Endothelial cell of umbilical vein (primary cell): ENCODE results near the gene CD72. TPM values are rescaled to one million over a fixed set of nuclear protein-coding genes. Genes with fewer than 3 reads are reported as not detected.

Experiments used
- BruUV-seq: library from RNA; stranded (reverse); fragments of 400-500 nt; replicated peaks from 2 replicates; lab custom pipeline; 2021; lab: Mats Ljungman, UMichigan
- CTCF ChIA-PET: fragments of 300-600, 350-600 bp; sonication (Branson Sonifier 250); formaldehyde crosslinking; loops from one replicate; lab custom pipeline; 2021; ENCODE audit warnings: antibody characterized with exemption, inconsistent platforms; lab: Charles Lee
- POLR2A ChIA-PET: fragments of 300-600, 350-600 bp; sonication (Branson Sonifier 250); formaldehyde crosslinking; loops from one replicate; lab custom pipeline; 2021; ENCODE audit warnings: antibody characterized with exemption, inconsistent platforms; lab: Charles Lee
- DNase-seq: peaks from one replicate; pipeline ENCODE4 v3.0.0-alpha.2; 2011; ENCODE audit warnings: low read depth, low spot score
- FAIRE-seq: peaks from 2 replicates; lab custom pipeline; 2011; peaks lifted over from hg19 to GRCh38; lab: Jason Lieb, UNC
- H2AFZ ChIP-seq: 2 replicates; pipeline ENCODE4 v1.6.0; 2012; ENCODE audit warnings: low read depth, low read length, control low read depth, inconsistent platforms
- H3K27ac ChIP-seq: 2 replicates; pipeline ENCODE4 v1.5.1; 2011; ENCODE audit warnings: low read depth, mild to moderate bottlenecking, control low read depth, low read length, moderate library complexity; ENCODE audit not compliant: insufficient read depth
- H3K27me3 ChIP-seq, 2 experiments: 2 replicates each; pipeline versions ENCODE4 v1.6.0 to v1.6.1; 2011; ENCODE audit warnings: low read length in 2 of 2, mixed read lengths in 1 of 2; ENCODE audit not compliant: control insufficient read depth in 2 of 2, insufficient read depth in 2 of 2
- H3K36me3 ChIP-seq, 2 experiments: 2 replicates in 1 of 2; 3 replicates in 1 of 2; pipeline ENCODE4 v1.5.1; 2011; ENCODE audit warnings: low read length in 2 of 2, mild to moderate bottlenecking in 1 of 2, moderate library complexity in 1 of 2; ENCODE audit not compliant: control insufficient read depth in 2 of 2, insufficient read depth in 2 of 2; ENCODE audit errors: extremely low read depth in 1 of 2
- H3K4me1 ChIP-seq: 3 replicates; pipeline ENCODE4 v1.5.1; 2011; ENCODE audit warnings: mild to moderate bottlenecking, low read length; ENCODE audit not compliant: control insufficient read depth, insufficient read depth; ENCODE audit errors: extremely low read depth
- H3K4me2 ChIP-seq: 2 replicates; pipeline ENCODE4 v1.6.1; 2011; ENCODE audit warnings: low read length, control low read depth, mixed read lengths; ENCODE audit not compliant: insufficient read depth
- H3K4me3 ChIP-seq, 3 experiments: fragments of 200-600 bp in 1 of 3; sonication (generic), shearing (Covaris generic) in 1 of 3; replicated peaks in 1 of 3; 2 replicates each; pipeline ENCODE4 v1.5.1; 2011 to 2016; ENCODE audit warnings: control low read depth in 3 of 3, low read length in 3 of 3, mild to moderate bottlenecking in 2 of 3, inconsistent platforms in 1 of 3, low read depth in 1 of 3, moderate library complexity in 1 of 3; ENCODE audit not compliant: insufficient read depth in 1 of 3
- H3K79me2 ChIP-seq: 2 replicates; pipeline ENCODE4 v1.6.0; 2012; ENCODE audit warnings: low read length, inconsistent platforms; ENCODE audit not compliant: control insufficient read depth, insufficient read depth
- H3K9ac ChIP-seq: replicated peaks from 2 replicates; pipeline ENCODE3; 2011; ENCODE audit warnings: low read length, control low read depth; ENCODE audit not compliant: insufficient read depth; ENCODE audit errors: extremely low read depth
- H3K9me1 ChIP-seq: replicated peaks from 3 replicates; pipeline ENCODE4 v1.6.0; 2011; ENCODE audit warnings: mild to moderate bottlenecking, low read length; ENCODE audit not compliant: control insufficient read depth, insufficient read depth; ENCODE audit errors: extremely low read depth
- H3K9me3 ChIP-seq: replicated peaks from 2 replicates; pipeline ENCODE4 v1.5.1; 2012; ENCODE audit warnings: low read length, inconsistent platforms; ENCODE audit not compliant: control insufficient read depth, insufficient read depth
- H4K20me1 ChIP-seq: replicated peaks from 2 replicates; pipeline ENCODE3; 2011; ENCODE audit warnings: mild to moderate bottlenecking, low read length; ENCODE audit not compliant: control insufficient read depth, insufficient read depth; ENCODE audit errors: extremely low read depth
- EZH2 ChIP-seq: IDR thresholded peaks from 2 replicates; pipeline ENCODE4 v1.6.1; 2012; ENCODE audit warnings: borderline replicate concordance, low read depth, mild to moderate bottlenecking, moderate library complexity, low read length, inconsistent platforms; ENCODE audit not compliant: severe bottlenecking
- FOS ChIP-seq: IDR thresholded peaks from 2 replicates; pipeline ENCODE4 v1.6.1; 2011; ENCODE audit warnings: mild to moderate bottlenecking, low read length, moderate library complexity, borderline replicate concordance; ENCODE audit not compliant: insufficient read depth
- GATA2 ChIP-seq: IDR thresholded peaks from 2 replicates; pipeline ENCODE4 v1.7.0; 2011; ENCODE audit warnings: low read depth, mild to moderate bottlenecking, moderate library complexity, mixed read lengths, low read length; ENCODE audit not compliant: insufficient read length, insufficient read depth
- JUN ChIP-seq: IDR thresholded peaks from 2 replicates; pipeline ENCODE4 v1.6.1; 2011; ENCODE audit warnings: borderline replicate concordance, low read depth; ENCODE audit not compliant: insufficient read length, insufficient read depth
- MYC ChIP-seq: IDR thresholded peaks from one replicate; pipeline ENCODE4 v1.6.1; 2011; ENCODE audit warnings: mild to moderate bottlenecking, low read depth, low read length
- POLR2A ChIP-seq: IDR thresholded peaks from 2 replicates; pipeline ENCODE4 v1.6.1; 2012; ENCODE audit warnings: low read depth, mild to moderate bottlenecking, control low read depth, low read length
- POLR2AphosphoS5 ChIP-seq: IDR thresholded peaks from 2 replicates; pipeline ENCODE4 v1.6.1; 2012; ENCODE audit warnings: low read depth, mild to moderate bottlenecking, control low read depth, low read length, moderate library complexity; ENCODE audit not compliant: insufficient read depth
- dilution Hi-C: fragments of 300-500 bp; cut with MboI; formaldehyde crosslinking; loops from one replicate; pipeline ENCODE4 v1.15.0; 2019; ENCODE audit warnings: low sequenced_read_pairs; ENCODE audit not compliant: extremely low pct_ligation_motif_present
- intact Hi-C: fragments of 100-400 bp; cut with micrococcal nuclease; formaldehyde crosslinking; loops from one replicate; pipeline ENCODE4 v1.10.0; 2022
- polyA plus RNA-seq, 4 experiments: library from polyadenylated mRNA; depleted of rRNA in 3 of 4; stranded (reverse) in 3 of 4; unstranded in 1 of 4; fragments of >200 nt; gene quantifications; 2 replicates each; pipeline versions ENCODE4 v1.2.1 to v1.2.3, GENCODE V29; 2011 to 2012; ENCODE audit warnings: missing spikeins in 1 of 4
- total RNA-seq: library from RNA; stranded (reverse); gene quantifications from 2 replicates; pipeline ENCODE4 v1.2.3, GENCODE V29; 2021
- TF ChIP-seq, protein P1 (sequence below): IDR thresholded peaks from 2 replicates; pipeline ENCODE4 v1.6.1; 2011; ENCODE audit not compliant: insufficient read depth, insufficient read length
- TF ChIP-seq, protein P2 (sequence below), 2 donors: IDR thresholded peaks; 1 replicate in 1 of 2; 2 replicates in 1 of 2; pipeline ENCODE4 v1.5.1; 2011; ENCODE audit warnings: low read length in 2 of 2, mild to moderate bottlenecking in 2 of 2, moderate library complexity in 2 of 2, control low read depth in 1 of 2, inconsistent platforms in 1 of 2, low read depth in 1 of 2; ENCODE audit not compliant: insufficient read depth in 1 of 2; ENCODE audit errors: extremely low read depth in 1 of 2

CD72 gene
- total and polyA plus RNA-seq, 2 donors (not counting 3 experiments of a cell fraction or from before 2014, with no cell fraction given): 0.39 TPM; not detected in 1

DNA sequence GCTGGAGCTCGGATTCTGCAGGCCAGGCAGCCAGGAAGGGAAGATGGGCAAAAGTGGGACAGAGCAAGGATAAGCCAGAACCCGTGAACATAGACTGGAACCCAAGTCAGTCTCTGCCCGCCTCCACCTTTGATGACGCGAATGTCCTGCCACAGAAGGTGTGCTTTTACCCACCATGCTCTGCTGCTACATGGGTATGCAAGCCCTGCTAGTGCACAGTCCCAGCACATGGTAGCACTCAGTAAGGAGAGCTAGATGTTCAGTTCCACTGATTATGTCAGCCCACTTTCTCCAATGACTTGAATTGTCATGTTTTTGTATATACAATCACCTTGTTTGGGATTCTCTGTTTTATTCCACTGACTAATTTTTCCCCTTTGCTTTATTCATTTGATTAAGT is 11.4 kb upstream of the CD72 start:
- DNase-seq (no peak), FAIRE-seq (no peak)
- Histone ChIP-seq H3K9me3 (no peaks in the 10 kb centered on the region), H3K9ac (no peak overlapping the region), H3K36me3 (no peaks in the 10 kb centered on the region), H3K27ac (no peak overlapping the region), H3K4me1 (no peaks in the 10 kb centered on the region), H3K27me3 (peaks cover 0 to 5% of the 10 kb centered on the region in 2 experiments), H3K9me1 (no peaks in the 10 kb centered on the region), H3K79me2 (no peaks in the 10 kb centered on the region), H2AFZ (no peak overlapping the region), H4K20me1 (no peaks in the 10 kb centered on the region), H3K4me3 (no peak overlapping the region), H3K4me2 (no peak overlapping the region)
- dilution Hi-C loops: no loop called here
- ChIA-PET CTCF (interaction anchor here (1.5 to 4.4 kb wide), 4 partner anchors 11 to 26 kb away, joined by 3 to 36 read pairs (median 5); no protein-coding TSS in a partner anchor), POLR2A (no interaction called here)
- TF ChIP-seq MYC (no peak), POLR2AphosphoS5 (no peak), FOS (no peak), GATA2 (no peak), JUN (no peak), EZH2 (no peak), POLR2A (no peak)
- TF ChIP-seq, protein P1, sequence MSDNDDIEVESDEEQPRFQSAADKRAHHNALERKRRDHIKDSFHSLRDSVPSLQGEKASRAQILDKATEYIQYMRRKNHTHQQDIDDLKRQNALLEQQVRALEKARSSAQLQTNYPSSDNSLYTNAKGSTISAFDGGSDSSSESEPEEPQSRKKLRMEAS: no peak
- TF ChIP-seq, protein P2, sequence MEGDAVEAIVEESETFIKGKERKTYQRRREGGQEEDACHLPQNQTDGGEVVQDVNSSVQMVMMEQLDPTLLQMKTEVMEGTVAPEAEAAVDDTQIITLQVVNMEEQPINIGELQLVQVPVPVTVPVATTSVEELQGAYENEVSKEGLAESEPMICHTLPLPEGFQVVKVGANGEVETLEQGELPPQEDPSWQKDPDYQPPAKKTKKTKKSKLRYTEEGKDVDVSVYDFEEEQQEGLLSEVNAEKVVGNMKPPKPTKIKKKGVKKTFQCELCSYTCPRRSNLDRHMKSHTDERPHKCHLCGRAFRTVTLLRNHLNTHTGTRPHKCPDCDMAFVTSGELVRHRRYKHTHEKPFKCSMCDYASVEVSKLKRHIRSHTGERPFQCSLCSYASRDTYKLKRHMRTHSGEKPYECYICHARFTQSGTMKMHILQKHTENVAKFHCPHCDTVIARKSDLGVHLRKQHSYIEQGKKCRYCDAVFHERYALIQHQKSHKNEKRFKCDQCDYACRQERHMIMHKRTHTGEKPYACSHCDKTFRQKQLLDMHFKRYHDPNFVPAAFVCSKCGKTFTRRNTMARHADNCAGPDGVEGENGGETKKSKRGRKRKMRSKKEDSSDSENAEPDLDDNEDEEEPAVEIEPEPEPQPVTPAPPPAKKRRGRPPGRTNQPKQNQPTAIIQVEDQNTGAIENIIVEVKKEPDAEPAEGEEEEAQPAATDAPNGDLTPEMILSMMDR (IDR thresholded peaks at IDR 0.05; ENCODE audit: extremely low read depth in 1 of 2, insufficient read depth in 1 of 2, low read depth in 1 of 2, low read length in 2 of 2): no peak
- intact Hi-C loops: no loop called here
- no TSS peak for BruUV-seq
